IMR-90 (cell line): ENCODE results near the gene ANLN. TPM values are rescaled to one million over a fixed set of nuclear protein-coding genes. Genes with fewer than 3 reads are reported as not detected.

Experiments
- ATAC-seq: fragments of 200-7000 bp; cut with Tn5 transposase; 2 replicates; pipeline ENCODE4 v1.9.1; 2020; ENCODE audit warnings: low read depth, mild to moderate bottlenecking, moderate library complexity
- BruUV-seq: library from RNA; stranded (reverse); fragments of 400-500 nt; replicated peaks from 2 replicates; lab custom pipeline; 2021; lab: Mats Ljungman, UMichigan
- CTCF ChIA-PET: fragments of 300-600 bp; formaldehyde crosslinking; extraction: SDS; loops from one replicate; lab custom pipeline; 2021; ENCODE audit warnings: antibody characterized with exemption; lab: Yijun Ruan, JAX
- POLR2A ChIA-PET: fragments of 300-600 bp; sonication (Branson Sonifier 250); formaldehyde crosslinking; loops from one replicate; lab custom pipeline; 2022; ENCODE audit warnings: antibody characterized with exemption; ENCODE audit not compliant: unreplicated experiment; lab: Charles Lee
- DNase-seq: peaks from one replicate; pipeline ENCODE4 v3.0.0; 2013
- H2AFZ ChIP-seq: replicated peaks from 2 replicates; pipeline ENCODE3; 2013; ENCODE audit warnings: low read length, mild to moderate bottlenecking; ENCODE audit not compliant: poor library complexity
- H2AK5ac ChIP-seq: 2 replicates; pipeline ENCODE4 v1.6.1; 2013; ENCODE audit warnings: low read depth, low read length, inconsistent platforms
- H2AK9ac ChIP-seq: replicated peaks from 2 replicates; pipeline ENCODE3; 2013; ENCODE audit warnings: mild to moderate bottlenecking, low read depth, low read length, moderate library complexity; ENCODE audit not compliant: poor library complexity
- H2BK120ac ChIP-seq: 2 replicates; pipeline ENCODE4 v1.6.1; 2013; ENCODE audit warnings: low read depth, low read length, inconsistent platforms
- H2BK15ac ChIP-seq: 3 replicates; pipeline ENCODE4 v1.6.1; 2013; ENCODE audit warnings: low read depth, low read length, inconsistent platforms
- H2BK20ac ChIP-seq: 2 replicates; pipeline ENCODE4 v1.6.1; 2013; ENCODE audit warnings: low read depth, mild to moderate bottlenecking, inconsistent platforms, low read length, moderate library complexity
- H2BK5ac ChIP-seq: 2 replicates; pipeline ENCODE4 v1.6.1; 2013; ENCODE audit warnings: mild to moderate bottlenecking, low read depth, low read length, inconsistent platforms; ENCODE audit not compliant: poor library complexity, severe bottlenecking
- H3K14ac ChIP-seq: replicated peaks from 2 replicates; pipeline ENCODE4 v1.6.1; 2013; ENCODE audit warnings: low read depth, low read length, inconsistent platforms
- H3K18ac ChIP-seq: 2 replicates; pipeline ENCODE4 v1.6.1; 2013; ENCODE audit warnings: low read depth, low read length, control low read depth
- H3K23ac ChIP-seq: 2 replicates; pipeline ENCODE4 v1.6.1; 2013; ENCODE audit warnings: low read depth, low read length, inconsistent platforms
- H3K27ac ChIP-seq: 2 replicates; pipeline ENCODE4 v1.5.1; 2013; ENCODE audit warnings: mild to moderate bottlenecking, control low read depth, low read length; ENCODE audit not compliant: insufficient read depth
- H3K27me3 ChIP-seq: 2 replicates; pipeline ENCODE4 v1.6.1; 2013; ENCODE audit warnings: low read length; ENCODE audit not compliant: control insufficient read depth, insufficient read depth
- H3K36me3 ChIP-seq: 2 replicates; pipeline ENCODE4 v1.6.1; 2013; ENCODE audit warnings: low read length, mixed read lengths; ENCODE audit not compliant: control insufficient read depth, insufficient read depth
- H3K4ac ChIP-seq: 2 replicates; pipeline ENCODE4 v1.6.1; 2013; ENCODE audit warnings: low read depth, low read length, inconsistent platforms
- H3K4me1 ChIP-seq: 2 replicates; pipeline ENCODE4 v1.6.1; 2013; ENCODE audit warnings: low read length, mixed read lengths; ENCODE audit not compliant: control insufficient read depth, insufficient read depth
- H3K4me2 ChIP-seq: 2 replicates; pipeline ENCODE4 v1.6.1; 2013; ENCODE audit warnings: low read depth, mild to moderate bottlenecking, control low read depth, low read length, moderate library complexity
- H3K4me3 ChIP-seq: 2 replicates; pipeline ENCODE4 v1.5.1; 2013; ENCODE audit warnings: low read depth, mild to moderate bottlenecking, control low read depth, low read length, moderate library complexity; ENCODE audit not compliant: insufficient read depth
- H3K56ac ChIP-seq: 2 replicates; pipeline ENCODE4 v1.6.1; 2013; ENCODE audit warnings: low read length, inconsistent platforms; ENCODE audit not compliant: insufficient read depth; ENCODE audit errors: extremely low read depth
- H3K79me1 ChIP-seq, 2 experiments: 2 replicates each; pipeline ENCODE4 v1.6.1; 2013; ENCODE audit warnings: low read length in 2 of 2, inconsistent platforms in 1 of 2, low read depth in 1 of 2
- H3K9ac ChIP-seq: 2 replicates; pipeline ENCODE4 v1.6.1; 2013; ENCODE audit warnings: low read depth, low read length, control low read depth
- H3K9me1 ChIP-seq: 2 replicates; pipeline ENCODE4 v1.6.1; 2013; ENCODE audit warnings: low read length, inconsistent platforms; ENCODE audit not compliant: insufficient read depth
- H3K9me3 ChIP-seq: 2 replicates; pipeline ENCODE4 v1.6.1; 2013; ENCODE audit warnings: low read length; ENCODE audit not compliant: control insufficient read depth, insufficient read depth
- H4K20me1 ChIP-seq: 2 replicates; pipeline ENCODE4 v1.6.1; 2013; ENCODE audit warnings: low read length, inconsistent platforms; ENCODE audit not compliant: insufficient read depth
- H4K5ac ChIP-seq: 2 replicates; pipeline ENCODE4 v1.6.1; 2013; ENCODE audit warnings: mild to moderate bottlenecking, low read depth, low read length, control low read depth
- H4K8ac ChIP-seq, 2 experiments: 2 replicates each; pipeline ENCODE4 v1.6.1; 2013; ENCODE audit warnings: low read depth in 2 of 2, low read length in 2 of 2, control low read depth in 1 of 2, inconsistent platforms in 1 of 2
- H4K91ac ChIP-seq: 2 replicates; pipeline ENCODE4 v1.6.1; 2013; ENCODE audit warnings: low read depth, low read length, inconsistent platforms; ENCODE audit not compliant: insufficient read depth
- BHLHE40 ChIP-seq: fragments of 150-350 bp; IDR thresholded peaks from 2 replicates; pipeline ENCODE4 v1.6.1; 2016; ENCODE audit warnings: mild to moderate bottlenecking, low read depth, low read length
- CEBPB ChIP-seq: IDR thresholded peaks from 2 replicates; pipeline ENCODE4 v1.6.1; 2012; ENCODE audit warnings: low read depth, low read length, improper control_type of control experiment
- CHD1 ChIP-seq: IDR thresholded peaks from 2 replicates; pipeline ENCODE4 v1.6.1; 2012; ENCODE audit warnings: low read depth, low read length, improper control_type of control experiment
- FOS ChIP-seq: fragments of 150-350 bp; IDR thresholded peaks from 2 replicates; pipeline ENCODE4 v1.6.1; 2016; ENCODE audit warnings: low read depth, low read length
- MAFK ChIP-seq: IDR thresholded peaks from 2 replicates; pipeline ENCODE4 v1.6.1; 2012; ENCODE audit warnings: low read depth, low read length, improper control_type of control experiment
- MAZ ChIP-seq: IDR thresholded peaks from 2 replicates; pipeline ENCODE4 v1.6.1; 2012; ENCODE audit warnings: low read depth, mild to moderate bottlenecking, low read length, improper control_type of control experiment, moderate library complexity, borderline replicate concordance
- NFE2L2 ChIP-seq: fragments of 150-350 bp; IDR thresholded peaks from 2 replicates; pipeline ENCODE4 v1.6.1; 2016; ENCODE audit warnings: low read depth, mild to moderate bottlenecking, low read length
- POLR2A ChIP-seq: IDR thresholded peaks from 2 replicates; pipeline ENCODE4 v1.6.1; 2012; ENCODE audit warnings: mild to moderate bottlenecking, low read depth, low read length
- RAD21 ChIP-seq: IDR thresholded peaks from 2 replicates; pipeline ENCODE4 v1.6.1; 2012; ENCODE audit warnings: low read length, improper control_type of control experiment
- RFX5 ChIP-seq: IDR thresholded peaks from 2 replicates; pipeline ENCODE4 v1.8.0; 2012; ENCODE audit warnings: low read depth, mild to moderate bottlenecking, low read length, moderate library complexity
- WGBS, 2 experiments: methylation state at CpG; one replicate each; pipeline versions ENCODE4 v1.1.5 to v1.1.7; 2013; ENCODE audit warnings: missing lambda C conversion rate in 2 of 2; ENCODE audit not compliant: insufficient read length in 1 of 2; ENCODE audit errors: extremely low coverage in 2 of 2; 5-methylcytosine and 5-hydroxymethylcytosine counted together
- dilution Hi-C: fragments of 300-500 bp; cut with HindIII; formaldehyde crosslinking; loops from one replicate; pipeline ENCODE4 v1.14.3; 2018; ENCODE audit warnings: low sequenced_read_pairs; ENCODE audit not compliant: unreplicated experiment
- in situ Hi-C: fragments of 300-500 bp; cut with MboI; formaldehyde crosslinking; loops from 3 replicates; pipeline ENCODE4 v1.14.3; 2019; ENCODE audit warnings: low sequenced_read_pairs, inconsistent platforms, mixed read lengths
- intact Hi-C: fragments of 100-400 bp; cut with micrococcal nuclease; formaldehyde crosslinking; loops from 2 replicates; pipeline ENCODE4 v1.10.0; 2022
- polyA plus RNA-seq, 3 experiments: library from polyadenylated mRNA; depleted of rRNA; stranded (reverse); fragments of >200 nt; gene quantifications; 2 replicates each; pipeline ENCODE4 v1.2.3, GENCODE V29; 2012; ENCODE audit warnings: low replicate concordance in 1 of 3
- total RNA-seq: library from RNA; depleted of rRNA; stranded (reverse); fragments of >200 nt; gene quantifications from 2 replicates; pipeline ENCODE4 v1.2.3, GENCODE V29; 2012
- TF ChIP-seq, protein P1 (sequence below): fragments of 150-350 bp; IDR thresholded peaks from 2 replicates; pipeline ENCODE4 v1.6.1; 2016; ENCODE audit warnings: low read depth, mild to moderate bottlenecking, low read length, moderate library complexity, borderline replicate concordance
- TF ChIP-seq, protein P2 (sequence below): fragments of 150-350 bp; IDR thresholded peaks from 2 replicates; pipeline ENCODE4 v1.6.1; 2017; ENCODE audit warnings: mild to moderate bottlenecking, antibody characterized with exemption, low read length, low read depth
- TF ChIP-seq, protein P3 (sequence below): conservative IDR thresholded peaks from 2 replicates; pipeline ENCODE4 v1.5.1; 2012; ENCODE audit warnings: mild to moderate bottlenecking, low read depth, low read length, improper control_type of control experiment

Gene ANLN
- total and polyA plus RNA-seq, 2 of the 4 experiments (the other 2 are of a cell fraction): 60.5 to 276 TPM

DNA sequence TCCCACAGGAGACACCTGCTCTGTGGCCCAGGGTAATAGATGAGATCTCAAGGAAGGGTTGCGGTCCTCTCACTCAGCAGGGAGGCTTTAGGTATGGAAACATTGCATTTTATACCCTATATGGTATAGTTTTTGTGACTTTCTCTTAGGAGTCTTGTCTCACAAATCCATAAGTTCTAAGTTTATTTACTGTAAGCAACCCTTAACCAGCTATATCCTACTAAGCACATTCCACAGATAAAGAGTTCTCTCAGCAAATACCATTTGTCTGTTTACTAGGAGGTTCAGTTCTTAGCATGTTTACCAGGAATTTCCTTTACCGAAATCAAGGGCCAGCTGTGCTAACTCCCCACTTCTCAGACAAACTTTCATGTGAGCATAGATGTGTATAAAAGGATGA, 66.9 kb downstream of the ANLN start:
- H2AK9ac ChIP-seq: no peak overlapping the region
- intact Hi-C loops: no loop called here
- H2AFZ ChIP-seq: no peak overlapping the region
- no peak overlapping the region for H2BK20ac ChIP-seq
- no peak overlapping the region for H3K4ac ChIP-seq
- peaks cover 2% of the 10 kb centered on the region; the same call in 1 of the 2 replicates for H3K4me1 ChIP-seq
- H3K79me1 ChIP-seq: peaks cover 0 to 3% of the 10 kb centered on the region in 2 experiments; a peak in 2 of 4 replicates
- no peak overlapping the region for H3K14ac ChIP-seq
- no CpG with 5 or more reads among the region's 2 CpGs for WGBS, 2 experiments
- no peak overlapping the region for H3K56ac ChIP-seq
- peaks cover 3% of the 10 kb centered on the region; the same call in 1 of the 2 replicates for H3K36me3 ChIP-seq
- H3K23ac ChIP-seq: no peak overlapping the region
- H3K4me2 ChIP-seq: no peak overlapping the region
- H3K18ac ChIP-seq: no peak overlapping the region
- H3K4me3 ChIP-seq: no peak overlapping the region
- in situ Hi-C loops: no loop called here
- peaks cover 3% of the 10 kb centered on the region; the same call in 1 of the 2 replicates for H3K27me3 ChIP-seq
- H3K9ac ChIP-seq: no peak overlapping the region
- H4K5ac ChIP-seq: no peak overlapping the region; the same call in 1 of the 2 replicates
- ChIA-PET POLR2A (no interaction called here), CTCF (no interaction called here)
- H2AK5ac ChIP-seq: no peak overlapping the region
- no TSS peak for BruUV-seq
- TF ChIP-seq, protein P1, sequence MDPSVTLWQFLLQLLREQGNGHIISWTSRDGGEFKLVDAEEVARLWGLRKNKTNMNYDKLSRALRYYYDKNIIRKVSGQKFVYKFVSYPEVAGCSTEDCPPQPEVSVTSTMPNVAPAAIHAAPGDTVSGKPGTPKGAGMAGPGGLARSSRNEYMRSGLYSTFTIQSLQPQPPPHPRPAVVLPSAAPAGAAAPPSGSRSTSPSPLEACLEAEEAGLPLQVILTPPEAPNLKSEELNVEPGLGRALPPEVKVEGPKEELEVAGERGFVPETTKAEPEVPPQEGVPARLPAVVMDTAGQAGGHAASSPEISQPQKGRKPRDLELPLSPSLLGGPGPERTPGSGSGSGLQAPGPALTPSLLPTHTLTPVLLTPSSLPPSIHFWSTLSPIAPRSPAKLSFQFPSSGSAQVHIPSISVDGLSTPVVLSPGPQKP: no peak
- TF ChIP-seq RAD21: no peak
- TF ChIP-seq, protein P2, sequence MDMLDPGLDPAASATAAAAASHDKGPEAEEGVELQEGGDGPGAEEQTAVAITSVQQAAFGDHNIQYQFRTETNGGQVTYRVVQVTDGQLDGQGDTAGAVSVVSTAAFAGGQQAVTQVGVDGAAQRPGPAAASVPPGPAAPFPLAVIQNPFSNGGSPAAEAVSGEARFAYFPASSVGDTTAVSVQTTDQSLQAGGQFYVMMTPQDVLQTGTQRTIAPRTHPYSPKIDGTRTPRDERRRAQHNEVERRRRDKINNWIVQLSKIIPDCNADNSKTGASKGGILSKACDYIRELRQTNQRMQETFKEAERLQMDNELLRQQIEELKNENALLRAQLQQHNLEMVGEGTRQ: no peak
- no peak for TF ChIP-seq CEBPB
- TF ChIP-seq, protein P3, sequence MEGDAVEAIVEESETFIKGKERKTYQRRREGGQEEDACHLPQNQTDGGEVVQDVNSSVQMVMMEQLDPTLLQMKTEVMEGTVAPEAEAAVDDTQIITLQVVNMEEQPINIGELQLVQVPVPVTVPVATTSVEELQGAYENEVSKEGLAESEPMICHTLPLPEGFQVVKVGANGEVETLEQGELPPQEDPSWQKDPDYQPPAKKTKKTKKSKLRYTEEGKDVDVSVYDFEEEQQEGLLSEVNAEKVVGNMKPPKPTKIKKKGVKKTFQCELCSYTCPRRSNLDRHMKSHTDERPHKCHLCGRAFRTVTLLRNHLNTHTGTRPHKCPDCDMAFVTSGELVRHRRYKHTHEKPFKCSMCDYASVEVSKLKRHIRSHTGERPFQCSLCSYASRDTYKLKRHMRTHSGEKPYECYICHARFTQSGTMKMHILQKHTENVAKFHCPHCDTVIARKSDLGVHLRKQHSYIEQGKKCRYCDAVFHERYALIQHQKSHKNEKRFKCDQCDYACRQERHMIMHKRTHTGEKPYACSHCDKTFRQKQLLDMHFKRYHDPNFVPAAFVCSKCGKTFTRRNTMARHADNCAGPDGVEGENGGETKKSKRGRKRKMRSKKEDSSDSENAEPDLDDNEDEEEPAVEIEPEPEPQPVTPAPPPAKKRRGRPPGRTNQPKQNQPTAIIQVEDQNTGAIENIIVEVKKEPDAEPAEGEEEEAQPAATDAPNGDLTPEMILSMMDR: no peak
- no peak for TF ChIP-seq BHLHE40
- no peak for TF ChIP-seq NFE2L2
- TF ChIP-seq FOS: no peak
- no peak for TF ChIP-seq CHD1
- TF ChIP-seq MAFK: no peak
- no peak for TF ChIP-seq RFX5
- TF ChIP-seq POLR2A: no peak
- no peak for TF ChIP-seq MAZ
- no peak overlapping the region for H4K8ac ChIP-seq
- H2BK15ac ChIP-seq: no peak overlapping the region
- H3K9me3 ChIP-seq: no peaks in the 10 kb centered on the region
- ATAC-seq (peak; percentile 62), DNase-seq (no peak)
- no peaks in the 10 kb centered on the region for H3K9me1 ChIP-seq
- no peak overlapping the region for H2BK120ac ChIP-seq
- no peak overlapping the region for H3K27ac ChIP-seq
- H2BK5ac ChIP-seq: no peak overlapping the region
- dilution Hi-C loops: no loop called here
- no peak overlapping the region for H4K91ac ChIP-seq
- H4K20me1 ChIP-seq: no peaks in the 10 kb centered on the region
